NCI-H1417 (cell line): ENCODE results near the gene PAK1.

Source experiments
- DNase-seq, 3 experiments: peaks; one replicate each; lab custom pipeline; 2025; lab: John Stamatoyannopoulos, UW

Gene PAK1

DNA sequence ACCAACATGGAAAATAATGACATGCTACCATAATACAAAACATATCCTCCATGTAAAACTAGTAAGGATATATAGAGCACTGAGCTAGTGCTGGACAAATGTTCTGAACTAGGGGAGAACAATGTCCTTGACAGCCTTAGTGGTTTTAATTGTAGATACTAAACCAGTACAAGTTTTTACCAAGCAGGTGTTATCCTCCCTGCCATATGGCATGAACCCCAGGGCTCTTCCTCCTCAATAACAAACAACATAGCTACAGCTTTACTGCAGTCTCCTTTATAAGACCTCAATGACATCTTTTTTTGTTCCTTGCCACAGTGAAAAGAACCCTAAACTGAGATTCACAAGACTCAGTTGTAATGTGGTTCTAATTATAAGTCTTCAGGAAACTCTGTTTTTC is 102.2 kb downstream of the PAK1 start:
- DNase-seq = peak in 1 of 3 experiments; percentile 17

DNA sequence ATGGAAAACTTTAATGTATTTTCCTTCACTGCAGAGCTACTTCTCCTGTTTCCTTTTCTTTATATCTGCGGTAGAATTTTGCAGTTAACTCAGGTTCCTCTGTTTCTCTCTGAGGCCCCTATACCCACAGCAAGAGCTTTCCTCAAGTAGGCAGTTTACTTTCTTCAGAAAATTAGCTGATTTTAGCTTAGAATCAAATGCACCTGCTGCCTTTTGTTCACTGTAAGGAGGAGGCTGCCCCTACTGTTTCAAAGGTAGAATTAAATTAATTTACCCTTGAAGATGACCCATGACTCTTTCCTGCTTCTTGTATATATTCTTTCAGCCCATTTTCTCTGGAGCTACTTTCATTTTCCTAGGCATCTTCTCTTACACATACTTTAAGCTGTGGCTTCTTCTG is 103.7 kb downstream of the PAK1 start:
- DNase-seq = no peak

- no peak for DNase-seq
These were observed 112.7 kb downstream of the PAK1 start for GRCh38 chr11:77361184-77361583.

- no peak for DNase-seq
These were observed 114.4 kb downstream of the PAK1 start for GRCh38 chr11:77359481-77359880.

DNA sequence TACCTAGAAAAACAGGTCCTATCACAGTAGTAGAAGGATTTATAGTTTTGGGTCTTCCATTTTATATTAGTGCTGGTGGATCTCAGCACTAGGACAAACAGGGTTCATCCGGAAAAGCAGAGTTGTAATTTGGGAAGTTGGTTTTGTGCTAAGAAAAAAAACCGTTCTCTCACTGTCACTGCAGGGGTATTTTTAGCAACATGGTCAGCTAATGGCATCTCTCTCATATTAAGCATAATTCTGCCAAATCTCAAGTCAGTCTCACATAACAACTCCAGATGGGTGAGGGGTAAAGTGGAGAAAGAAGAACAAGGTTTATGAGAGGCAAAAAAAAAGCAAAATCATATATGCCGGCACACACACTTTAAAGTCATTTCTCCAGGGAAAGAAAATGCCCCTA is 120.8 kb downstream of the PAK1 start:
- DNase-seq = no peak

DNA sequence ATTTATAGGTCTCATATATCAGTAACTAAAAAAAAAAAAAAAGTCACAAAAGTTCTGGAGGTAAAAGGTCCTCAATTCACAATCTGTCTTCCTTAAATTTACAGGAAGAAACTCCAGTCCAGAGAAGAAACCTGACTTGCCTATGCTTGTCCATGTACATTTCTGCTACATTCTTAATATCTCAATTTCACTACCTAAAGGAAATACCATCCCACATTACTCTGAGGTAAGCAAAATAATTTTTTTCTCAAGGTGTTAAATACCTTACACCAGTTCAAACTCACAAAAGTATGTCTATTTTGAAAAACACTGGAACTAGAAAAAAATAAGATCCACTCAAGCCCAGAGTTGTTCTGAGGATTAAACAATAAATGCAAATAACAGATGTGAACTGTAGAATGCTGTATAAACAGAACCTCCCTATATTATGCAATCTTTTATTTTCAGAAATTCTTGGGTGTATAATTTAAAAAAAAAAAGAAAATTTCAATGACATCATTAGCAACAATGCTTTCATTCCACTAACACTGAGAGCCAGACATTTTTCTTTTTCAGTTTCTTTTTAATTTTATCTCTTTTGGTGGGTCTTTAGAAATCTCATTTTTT is 122.5 kb downstream of the PAK1 start:
- no peak for DNase-seq

DNA sequence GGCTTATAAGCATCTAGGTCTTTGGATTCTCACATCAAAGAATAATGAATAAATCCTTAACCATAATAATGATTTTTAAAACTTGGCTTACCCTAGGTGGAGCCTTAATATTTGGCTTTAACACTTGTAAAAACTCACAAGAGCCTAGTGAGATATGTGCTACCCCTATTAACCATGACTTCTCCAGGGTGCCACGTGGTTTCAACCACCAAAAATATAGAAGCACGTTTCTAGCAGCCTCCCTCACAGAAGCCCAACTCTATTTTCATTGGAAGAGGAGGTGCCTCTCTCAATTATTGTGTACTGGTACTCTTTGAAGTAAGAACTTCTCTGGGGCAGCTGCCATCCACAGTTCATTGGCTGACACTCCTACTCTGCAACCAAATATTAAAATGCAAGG is 125.9 kb downstream of the PAK1 start:
- DNase-seq = no peak

GRCh38 chr11:77346906-77347603 is 126.8 kb downstream of the PAK1 start:
- no peak for DNase-seq

GRCh38 chr11:77345621-77346020 is 128.3 kb downstream of the PAK1 start:
- DNase-seq = no peak

GRCh38 chr11:77340501-77340900 is 133.4 kb downstream of the PAK1 start:
- no peak for DNase-seq

GRCh38 chr11:77332259-77332658 is 141.6 kb downstream of the PAK1 start:
- no peak for DNase-seq

DNA sequence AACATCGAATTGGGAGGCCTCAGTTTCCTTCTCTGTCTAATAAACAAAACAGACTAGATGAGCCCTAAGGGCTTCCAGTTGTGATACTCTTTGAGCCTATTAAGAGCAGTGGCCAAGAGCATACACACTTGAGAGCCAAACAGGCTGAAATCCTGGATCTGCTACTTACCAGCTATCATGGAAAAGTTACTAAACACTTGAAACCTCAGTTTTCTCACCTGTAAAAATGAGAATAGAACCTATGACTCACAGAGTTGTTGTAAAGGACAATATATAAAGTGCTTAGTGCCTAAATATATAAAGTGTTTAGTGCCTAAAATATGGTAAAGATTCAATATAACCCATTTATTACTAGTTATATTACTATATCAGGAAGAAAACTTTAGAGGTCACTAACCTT is 148.7 kb downstream of the PAK1 start:
- no peak for DNase-seq

DNA sequence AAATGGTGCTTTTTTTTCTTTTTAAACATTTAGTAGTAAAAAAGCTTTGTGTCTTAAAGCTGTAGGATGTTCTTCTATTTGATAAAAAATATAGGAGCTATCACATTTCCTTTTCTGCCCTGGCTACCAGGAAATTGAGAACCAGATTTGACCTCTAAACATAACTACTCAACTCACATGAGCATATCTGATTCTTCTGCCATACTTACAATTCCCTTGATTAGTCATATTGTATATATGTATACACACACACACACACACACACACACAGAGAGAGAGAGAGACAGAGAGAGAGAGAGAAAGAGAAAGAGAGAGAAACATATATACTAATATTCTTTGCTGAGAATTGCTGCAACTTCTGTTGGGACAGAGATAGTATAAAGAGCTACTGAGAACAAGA is 149.4 kb downstream of the PAK1 start:
- no peak for DNase-seq

- no peak for DNase-seq
These were observed 150.8 kb downstream of the PAK1 start for GRCh38 chr11:77322926-77323590.

- no peak for DNase-seq
These were observed 151.4 kb downstream of the PAK1 start for GRCh38 chr11:77322506-77322905.

- DNase-seq = no peak
These were observed 153.5 kb downstream of the PAK1 start for GRCh38 chr11:77320351-77320750.

GRCh38 chr11:77318600-77318999 is 155.3 kb downstream of the PAK1 start:
- DNase-seq = no peak

DNA sequence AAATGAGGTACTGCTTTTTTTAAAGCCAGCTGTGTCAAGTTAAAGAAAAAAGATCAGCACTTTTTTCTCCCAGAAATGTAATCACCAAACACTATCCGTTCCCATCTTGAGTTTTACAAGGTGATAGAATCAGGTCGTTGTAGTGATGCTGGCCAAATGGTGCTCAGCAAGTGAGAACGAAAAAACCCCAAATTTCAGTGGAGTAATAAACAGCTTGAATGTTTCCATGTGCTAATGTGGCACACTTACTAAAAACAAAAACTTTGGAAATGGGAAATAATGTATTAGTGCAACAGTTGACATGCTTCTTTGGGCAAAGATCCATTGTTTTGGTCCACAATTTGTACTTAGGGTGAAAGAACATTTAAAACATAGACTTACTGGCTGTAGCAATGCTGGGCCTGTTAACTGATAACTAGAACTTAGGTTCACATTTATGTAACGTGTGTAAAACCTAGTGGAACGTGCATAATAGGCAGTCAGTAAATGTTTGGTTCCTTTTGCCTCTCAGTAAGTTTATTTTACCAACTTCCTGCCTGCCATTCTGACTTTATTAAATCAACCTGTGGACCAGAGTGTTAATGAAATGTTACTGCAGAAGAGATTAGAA is 157.1 kb downstream of the PAK1 start:
- no peak for DNase-seq

GRCh38 chr11:77312107-77312506 is 161.8 kb downstream of the PAK1 start:
- no peak for DNase-seq

GRCh38 chr11:77311701-77312100 is 162.2 kb downstream of the PAK1 start:
- no peak for DNase-seq

DNA sequence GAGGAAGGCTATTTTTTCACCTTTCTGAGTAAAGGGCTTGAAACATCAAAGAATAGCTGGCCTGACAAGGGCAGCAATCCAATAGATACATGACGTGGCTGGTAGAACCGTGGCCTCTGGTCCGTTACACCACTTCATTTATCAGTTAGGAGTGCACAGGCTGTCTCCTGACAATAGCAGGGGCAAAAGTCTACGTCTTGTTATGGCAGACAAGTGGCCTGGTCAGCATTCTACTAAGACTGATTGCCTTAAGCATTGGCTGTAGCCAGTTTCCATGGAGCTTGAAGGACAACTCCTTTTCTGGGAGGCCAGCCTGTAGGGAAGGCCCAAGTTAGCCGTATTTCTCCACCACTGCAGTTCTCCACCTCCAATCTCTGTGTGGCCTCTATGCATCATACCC is 163.2 kb downstream of the PAK1 start:
- DNase-seq = no peak

GRCh38 chr11:77309401-77310085 is 164.4 kb downstream of the PAK1 start:
- DNase-seq = no peak
